ENCODE measurements around the gene ZNF366.
A peak's percentile ranks its signal among the peaks of the same experiment; 100 is the strongest.

ZNF366 gene

GRCh38 chr5:72468606-72469005 lies 38.6 kb downstream of the ZNF366 start:
- in situ Hi-C loops (cut with HindIII; ENCODE audit: low pct_ligation_motif_present, low sequenced_read_pairs), result no loop called here
- Histone ChIP-seq H3K27me3 (replicated peaks) (no peaks in the 10 kb centered on the region), H3K4me3 (ENCODE audit: low read depth, low read length) (no peak overlapping the region), H3K36me3 (replicated peaks) (no peaks in the 10 kb centered on the region), H3K27ac (peak overlapping the region; percentile 26)
- DNase-seq, result no peak
- TF ChIP-seq CTCF (IDR thresholded peaks at IDR 0.05; ENCODE audit: low read depth, low read length, missing control alignments), result no peak

- H3K27me3 ChIP-seq (replicated peaks), result no peaks in the 10 kb centered on the region
- in situ Hi-C loops (cut with HindIII; ENCODE audit: low pct_ligation_motif_present, low sequenced_read_pairs), result no loop called here
- H3K27ac ChIP-seq, result peak overlapping the region; percentile 26
- peak; percentile 71 for DNase-seq
- H3K36me3 ChIP-seq (replicated peaks), result no peaks in the 10 kb centered on the region
- H3K4me3 ChIP-seq (ENCODE audit: low read depth, low read length), result no peak overlapping the region
- no peak for TF ChIP-seq CTCF (IDR thresholded peaks at IDR 0.05; ENCODE audit: low read depth, low read length, missing control alignments)
These were observed 39.2 kb downstream of the ZNF366 start for GRCh38 chr5:72468024-72468423.

- Histone ChIP-seq H3K27me3 (replicated peaks) (no peaks in the 10 kb centered on the region), H3K36me3 (replicated peaks) (no peaks in the 10 kb centered on the region), H3K4me3 (ENCODE audit: low read depth, low read length) (no peak overlapping the region), H3K27ac (no peak overlapping the region)
- TF ChIP-seq CTCF (IDR thresholded peaks at IDR 0.05; ENCODE audit: low read depth, low read length, missing control alignments), result no peak
- in situ Hi-C loops (cut with HindIII; ENCODE audit: low pct_ligation_motif_present, low sequenced_read_pairs), result no loop called here
- no peak for DNase-seq
These were observed 39.7 kb downstream of the ZNF366 start for GRCh38 chr5:72467461-72467860.

GRCh38 chr5:72465601-72466563 lies 41.3 kb downstream of the ZNF366 start:
- Histone ChIP-seq H3K4me3 (ENCODE audit: low read depth, low read length) (no peak overlapping the region), H3K27me3 (replicated peaks) (no peaks in the 10 kb centered on the region), H3K36me3 (replicated peaks) (no peaks in the 10 kb centered on the region), H3K27ac (no peak overlapping the region)
- no peak for TF ChIP-seq CTCF (IDR thresholded peaks at IDR 0.05; ENCODE audit: low read depth, low read length, missing control alignments)
- in situ Hi-C loops (cut with HindIII; ENCODE audit: low pct_ligation_motif_present, low sequenced_read_pairs), result no loop called here
- DNase-seq, result peak; percentile 65

- Histone ChIP-seq H3K4me3 (ENCODE audit: low read depth, low read length) (no peak overlapping the region), H3K27me3 (replicated peaks) (no peaks in the 10 kb centered on the region), H3K27ac (no peak overlapping the region), H3K36me3 (replicated peaks) (no peaks in the 10 kb centered on the region)
- no peak for TF ChIP-seq CTCF (IDR thresholded peaks at IDR 0.05; ENCODE audit: low read depth, low read length, missing control alignments)
- in situ Hi-C loops (cut with HindIII; ENCODE audit: low pct_ligation_motif_present, low sequenced_read_pairs), result no loop called here
- no peak for DNase-seq
These were observed 42.1 kb downstream of the ZNF366 start for GRCh38 chr5:72465066-72465465.
